Measurements from ENCODE around the gene ITSN2.

Gene ITSN2

GRCh38 chr2:24334245-24334633, 26.1 kb downstream of the ITSN2 start:
- no peak for DNase-seq (ENCODE audit: low read depth in 2 of 2)

GRCh38 chr2:24332791-24333540, 27.4 kb downstream of the ITSN2 start:
- DNase-seq (ENCODE audit: low read depth in 2 of 2) = no peak

- DNase-seq (ENCODE audit: low read depth in 2 of 2) = no peak
These were observed 30.2 kb downstream of the ITSN2 start for GRCh38 chr2:24330161-24330560.

- no peak for DNase-seq (ENCODE audit: low read depth in 2 of 2)
These were observed 30.6 kb downstream of the ITSN2 start for GRCh38 chr2:24329700-24330099.

GRCh38 chr2:24328010-24328409, 32.3 kb downstream of the ITSN2 start:
- DNase-seq (ENCODE audit: low read depth in 2 of 2) = no peak

GRCh38 chr2:24317491-24317920, 42.8 kb downstream of the ITSN2 start:
- DNase-seq (ENCODE audit: low read depth in 2 of 2) = no peak

GRCh38 chr2:24315669-24316068, 44.7 kb downstream of the ITSN2 start:
- no peak for DNase-seq (ENCODE audit: low read depth in 2 of 2)

GRCh38 chr2:24313744-24314632, 46.3 kb downstream of the ITSN2 start:
- no peak for DNase-seq (ENCODE audit: low read depth in 2 of 2)

GRCh38 chr2:24307961-24308360, 52.4 kb downstream of the ITSN2 start:
- no peak for DNase-seq (ENCODE audit: low read depth in 2 of 2)

GRCh38 chr2:24304631-24305030, 55.7 kb downstream of the ITSN2 start:
- DNase-seq (ENCODE audit: low read depth in 2 of 2) = no peak

- no peak for DNase-seq (ENCODE audit: low read depth in 2 of 2)
These were observed 56.2 kb downstream of the ITSN2 start for GRCh38 chr2:24304098-24304497.

- no peak for DNase-seq (ENCODE audit: low read depth in 2 of 2)
These were observed 58.7 kb downstream of the ITSN2 start for GRCh38 chr2:24301599-24301998.

GRCh38 chr2:24297663-24298062, 62.7 kb downstream of the ITSN2 start:
- no peak for DNase-seq (ENCODE audit: low read depth in 2 of 2)

- DNase-seq (ENCODE audit: low read depth in 2 of 2) = no peak
These were observed 73.2 kb downstream of the ITSN2 start for GRCh38 chr2:24287171-24287570.

- no peak for DNase-seq (ENCODE audit: low read depth in 2 of 2)
These were observed 74.7 kb downstream of the ITSN2 start for GRCh38 chr2:24285484-24286152.

- no peak for DNase-seq (ENCODE audit: low read depth in 2 of 2)
These were observed 79.7 kb downstream of the ITSN2 start for GRCh38 chr2:24280645-24281044.

GRCh38 chr2:24280161-24280560, 80.2 kb downstream of the ITSN2 start:
- DNase-seq (ENCODE audit: low read depth in 2 of 2) = no peak

GRCh38 chr2:24276349-24276899, 83.9 kb downstream of the ITSN2 start:
- no peak for DNase-seq (ENCODE audit: low read depth in 2 of 2)

- DNase-seq (ENCODE audit: low read depth in 2 of 2) = no peak
These were observed 85.5 kb downstream of the ITSN2 start for GRCh38 chr2:24274809-24275208.

- DNase-seq (ENCODE audit: low read depth in 2 of 2) = no peak
These were observed 86.7 kb downstream of the ITSN2 start for GRCh38 chr2:24273598-24273997.

- no peak for DNase-seq (ENCODE audit: low read depth in 2 of 2)
These were observed 87.4 kb downstream of the ITSN2 start for GRCh38 chr2:24272907-24273306.

- no peak for DNase-seq (ENCODE audit: low read depth in 2 of 2)
These were observed 88.1 kb downstream of the ITSN2 start for GRCh38 chr2:24272161-24272802.

Data from stimulated activated CD8-positive, alpha-beta memory T cell treated with anti-CD3 and anti-CD28 coated beads, Interleukin-2, amount 100 ng/mL, for 48 hours (primary cell).